A549 (cell line): ENCODE measurements around the gene GTPBP8. TPM values are rescaled to one million over a fixed set of nuclear protein-coding genes. Genes with fewer than 3 reads are reported as not detected.

Experiments used
- ATAC-seq, 2 experiments: fragments of 200-7000 bp in 1 of 2; fragments of >200 bp in 1 of 2; cut with Nextera tagmentation in 1 of 2; cut with Tn5 transposase in 1 of 2; 3 replicates each; pipeline versions ENCODE4 v1.8.0 to v1.9.1; 2018 to 2020; ENCODE audit warnings: mild to moderate bottlenecking in 1 of 2, moderate library complexity in 1 of 2
- CTCF ChIA-PET: fragments of 300-600 bp; sonication (Branson Sonifier 250); formaldehyde crosslinking; extraction: SDS; loops from one replicate; lab custom pipeline; 2021; ENCODE audit warnings: antibody characterized with exemption, inconsistent platforms; lab: Yijun Ruan, JAX
- POLR2A ChIA-PET: fragments of 350-600 bp; formaldehyde crosslinking; extraction: SDS; loops from one replicate; lab custom pipeline; 2021; ENCODE audit warnings: antibody characterized with exemption, inconsistent platforms; lab: Yijun Ruan, JAX
- DNase-seq, 2 experiments: peaks; one replicate each; pipeline versions ENCODE4 v3.0.0 to v3.0.0-alpha.2; 2011 to 2016; ENCODE audit warnings: low read depth in 1 of 2, low spot score in 1 of 2
- FAIRE-seq: peaks from 2 replicates; lab custom pipeline; 2011; peaks lifted over from hg19 to GRCh38; lab: Jason Lieb, UNC
- H3K27ac ChIP-seq, 2 experiments: fragments of >200 bp; sonication (Bioruptor Twin); formaldehyde crosslinking; 3 replicates each; pipeline ENCODE4 v1.5.1; 2016 to 2017
- H3K4me1 ChIP-seq: fragments of >200 bp; sonication (Bioruptor Twin); formaldehyde crosslinking; 3 replicates; pipeline ENCODE4 v1.6.1; 2016
- H3K4me2 ChIP-seq: fragments of >200 bp; sonication (Bioruptor Twin); formaldehyde crosslinking; 3 replicates; pipeline ENCODE4 v1.6.1; 2016
- H3K4me3 ChIP-seq: fragments of >200 bp; sonication (Bioruptor Twin); formaldehyde crosslinking; 3 replicates; pipeline ENCODE4 v1.5.1; 2016
- H3K9me3 ChIP-seq: fragments of >200 bp; sonication (Bioruptor Twin); formaldehyde crosslinking; 3 replicates; pipeline ENCODE4 v1.6.1; 2016
- CBX2 ChIP-seq: fragments of 200-600 bp; sonication (generic); IDR thresholded peaks from 2 replicates; pipeline ENCODE4 v1.6.1; 2016; ENCODE audit warnings: low read depth, mild to moderate bottlenecking, borderline replicate concordance
- E2F6 ChIP-seq: IDR thresholded peaks from 2 replicates; pipeline ENCODE4 v1.6.1; 2012; ENCODE audit warnings: low read depth, borderline replicate concordance
- ESRRA ChIP-seq: fragments of 150-350 bp; IDR thresholded peaks from 2 replicates; pipeline ENCODE4 v1.6.1; 2014; ENCODE audit warnings: mild to moderate bottlenecking, low read length, borderline replicate concordance
- HES2 ChIP-seq: fragments of >200 bp; sonication (Bioruptor Twin); formaldehyde crosslinking; IDR thresholded peaks from 2 replicates; pipeline ENCODE4 v1.6.1; 2016
- HMGXB4 ChIP-seq: fragments of 250-450 bp; sonication (Bioruptor Pico); IDR thresholded peaks from 2 replicates; pipeline ENCODE4 v1.5.0; 2021; ENCODE audit warnings: mild to moderate bottlenecking, moderate library complexity, borderline replicate concordance
- HOXB13 ChIP-seq: fragments of 250-450 bp; sonication (Bioruptor Pico); IDR thresholded peaks from 2 replicates; pipeline ENCODE4 v1.5.0; 2020; ENCODE audit warnings: low read depth, mild to moderate bottlenecking, moderate library complexity
- HOXB5 ChIP-seq: fragments of 250-450 bp; sonication (Bioruptor Pico); IDR thresholded peaks from 2 replicates; pipeline ENCODE4 v1.5.0; 2020; ENCODE audit warnings: mild to moderate bottlenecking, moderate library complexity
- KDM1A ChIP-seq: fragments of 200-600 bp; sonication (generic); IDR thresholded peaks from 2 replicates; pipeline ENCODE4 v1.6.1; 2016; ENCODE audit warnings: low read depth, mild to moderate bottlenecking
- MAFK ChIP-seq: fragments of 450-650 bp; IDR thresholded peaks from 2 replicates; pipeline ENCODE4 v1.6.1; 2014; ENCODE audit not compliant: partially characterized antibody
- NPAS2 ChIP-seq: fragments of 250-450 bp; sonication (Bioruptor Pico); IDR thresholded peaks from 2 replicates; pipeline ENCODE4 v1.8.0; 2022; ENCODE audit warnings: mild to moderate bottlenecking, moderate library complexity, borderline replicate concordance
- PBX3 ChIP-seq: IDR thresholded peaks from 2 replicates; pipeline ENCODE4 v1.6.1; 2012
- PHF8 ChIP-seq: fragments of 200-600 bp; sonication (generic); IDR thresholded peaks from 2 replicates; pipeline ENCODE4 v1.6.1; 2016; ENCODE audit warnings: low read depth, mild to moderate bottlenecking, antibody characterized with exemption, moderate library complexity, borderline replicate concordance
- RAD21 ChIP-seq, 2 experiments: fragments of >200 bp in 1 of 2; sonication (Bioruptor Twin) in 1 of 2; formaldehyde crosslinking in 1 of 2; IDR thresholded peaks in 1 of 2; conservative IDR thresholded peaks in 1 of 2; 2 replicates in 1 of 2; 3 replicates in 1 of 2; pipeline ENCODE4 v1.6.1; 2012 to 2018; ENCODE audit warnings: inconsistent platforms in 1 of 2
- RARB ChIP-seq: fragments of 250-450 bp; sonication (Bioruptor Pico); IDR thresholded peaks from 2 replicates; pipeline ENCODE4 v1.8.0; 2021; ENCODE audit warnings: mild to moderate bottlenecking, moderate library complexity
- RCOR1 ChIP-seq: fragments of 150-350 bp; IDR thresholded peaks from 2 replicates; pipeline ENCODE4 v1.6.1; 2014; ENCODE audit warnings: antibody characterized with exemption, low read length, low read depth
- SMC3 ChIP-seq: fragments of >200 bp; sonication (Bioruptor Twin); formaldehyde crosslinking; IDR thresholded peaks from 3 replicates; pipeline ENCODE4 v1.6.1; 2018; ENCODE audit warnings: inconsistent platforms
- SREBF2 ChIP-seq: fragments of 450-650 bp; IDR thresholded peaks from 2 replicates; pipeline ENCODE4 v1.6.1; 2014; ENCODE audit warnings: mild to moderate bottlenecking, moderate library complexity
- TP53 ChIP-seq: fragments of 250-450 bp; sonication (Bioruptor Pico); IDR thresholded peaks from 2 replicates; pipeline ENCODE4 v1.5.0; 2021; ENCODE audit warnings: mild to moderate bottlenecking, moderate library complexity
- ZFP36 ChIP-seq: fragments of 450-650 bp; IDR thresholded peaks from 2 replicates; pipeline ENCODE4 v1.6.1; 2014; ENCODE audit warnings: borderline replicate concordance; ENCODE audit not compliant: partially characterized antibody
- ZSCAN20 ChIP-seq: fragments of 250-450 bp; sonication (Bioruptor Pico); IDR thresholded peaks from 2 replicates; pipeline ENCODE4 v1.8.0; 2022; ENCODE audit warnings: mild to moderate bottlenecking, moderate library complexity
- WGBS: methylation state at CpG from one replicate; pipeline ENCODE4 v1.1.6; 2017; ENCODE audit errors: missing lambda C conversion rate; 5-methylcytosine and 5-hydroxymethylcytosine counted together
- polyA plus RNA-seq, 4 experiments: library from polyadenylated mRNA; depleted of rRNA in 3 of 4; stranded (reverse); fragments of >200 nt; fragmentation: RNase III in 1 of 4; extraction: RNeasy Plus Mini Kit Qiagen cat#74134 plus additional on column Dnase treatment in 1 of 4; gene quantifications; 2 replicates in 3 of 4; 3 replicates in 1 of 4; pipeline ENCODE4 v1.2.3, GENCODE V29; 2011 to 2017
- TF ChIP-seq, protein P1 (sequence below): fragments of 450-650 bp; IDR thresholded peaks from 2 replicates; pipeline ENCODE4 v1.6.1; 2014; ENCODE audit warnings: antibody characterized with exemption

GTPBP8 gene
- polyA plus RNA-seq, 2 of the 4 experiments (the other 2 are of a cell fraction), result 18.3 to 26.6 TPM

- ChIA-PET POLR2A (no interaction called here), CTCF (no interaction called here)
- no peak for FAIRE-seq
- ATAC-seq, result no peak
- Histone ChIP-seq H3K27ac (no peak overlapping the region), H3K4me2 (no peak overlapping the region), H3K4me3 (no peak overlapping the region), H3K9me3 (peaks cover 4% of the 10 kb centered on the region; the same call in 1 of the 3 replicates), H3K4me1 (no peaks in the 10 kb centered on the region)
- WGBS, result 73% methylated on average over 9 of the region's 9 CpGs
- no peak for TF ChIP-seq SREBF2
- TF ChIP-seq NPAS2 (CRISPR knock-in tag), result no peak
- TF ChIP-seq CBX2, result no peak
- no peak for TF ChIP-seq HES2
- no peak for TF ChIP-seq ESRRA
- no peak for TF ChIP-seq KDM1A
- no peak for DNase-seq
Measured at GRCh38 chr3:112948346-112948838, 42.4 kb upstream of the GTPBP8 start.

DNA sequence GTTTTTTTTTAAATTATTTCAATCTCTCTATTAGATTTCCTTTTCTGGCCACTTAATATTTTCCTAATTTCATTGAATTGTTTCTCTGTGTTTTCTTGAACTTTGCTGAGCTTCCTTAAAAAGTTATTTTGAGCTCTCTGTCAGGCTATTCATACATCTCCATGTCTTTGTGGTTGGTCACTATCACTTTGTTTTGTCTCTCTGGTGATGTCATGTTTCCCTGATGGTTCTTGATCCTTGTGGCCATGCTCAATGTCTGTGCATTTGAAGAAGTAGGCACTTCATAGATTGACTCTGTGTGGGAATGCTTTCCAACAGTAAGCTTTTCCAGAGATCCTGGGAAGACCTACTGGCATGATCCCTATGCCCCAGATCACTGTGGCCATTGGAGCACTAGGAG, 34.4 kb upstream of the GTPBP8 start:
- ATAC-seq, result no peak
- POLR2A ChIA-PET, result no interaction called here

More for the DNA sequence above, 34.4 kb upstream of the GTPBP8 start:
- H3K4me3 ChIP-seq, result no peak overlapping the region
- H3K27ac ChIP-seq, result no peak overlapping the region
- H3K9me3 ChIP-seq, result no peaks in the 10 kb centered on the region
- FAIRE-seq (peak; percentile 39), DNase-seq (no peak)
- no peaks in the 10 kb centered on the region for H3K4me1 ChIP-seq
- TF ChIP-seq RAD21 (conservative IDR thresholded peaks at IDR 0.05 in 1 of 2, IDR thresholded peaks at IDR 0.05 in 1 of 2) (no peak), ZFP36 (no peak), TP53 (no peak), HOXB13 (CRISPR knock-in tag) (no peak), PBX3 (no peak), ZSCAN20 (CRISPR knock-in tag) (no peak), E2F6 (no peak), SMC3 (no peak), RCOR1 (no peak), PHF8 (no peak), SREBF2 (no peak), HOXB5 (CRISPR knock-in tag) (no peak), HMGXB4 (CRISPR knock-in tag) (no peak), RARB (no peak), MAFK (no peak)
- TF ChIP-seq, protein P1, sequence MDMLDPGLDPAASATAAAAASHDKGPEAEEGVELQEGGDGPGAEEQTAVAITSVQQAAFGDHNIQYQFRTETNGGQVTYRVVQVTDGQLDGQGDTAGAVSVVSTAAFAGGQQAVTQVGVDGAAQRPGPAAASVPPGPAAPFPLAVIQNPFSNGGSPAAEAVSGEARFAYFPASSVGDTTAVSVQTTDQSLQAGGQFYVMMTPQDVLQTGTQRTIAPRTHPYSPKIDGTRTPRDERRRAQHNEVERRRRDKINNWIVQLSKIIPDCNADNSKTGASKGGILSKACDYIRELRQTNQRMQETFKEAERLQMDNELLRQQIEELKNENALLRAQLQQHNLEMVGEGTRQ, result no peak
- CTCF ChIA-PET, result no interaction called here
- H3K4me2 ChIP-seq, result no peak overlapping the region
